ENCODE measurements around the gene CRIM1. TPM values are rescaled to one million over a fixed set of nuclear protein-coding genes. Genes with fewer than 3 reads are reported as not detected.

CRIM1 gene
- total and polyA plus RNA-seq, 12 donors: 7.6 to 66.3 (median 24.3) TPM

GRCh38 chr2:36497570-36498163 is 142.1 kb downstream of the CRIM1 start:
- Histone ChIP-seq H3K4me3 (no peak overlapping the region), H3K4me1 (replicated peaks in 1 of 2) (no peaks in the 10 kb centered on the region), H3K9me3 (replicated peaks in 1 of 3) (no peaks in the 10 kb centered on the region), H3K36me3 (replicated peaks in 1 of 2) (no peaks in the 10 kb centered on the region), H3K27me3 (no peaks in the 10 kb centered on the region), H3K27ac (no peak overlapping the region)
- intact Hi-C loops (cut with DNase I): no loop called here
- WGBS, 4 donors: 81 to 95% (median 91%) methylated on average over 3 of the region's 3 CpGs
- TF ChIP-seq POLR2A (IDR thresholded peaks at IDR 0.05): no peak
- no peak for TF ChIP-seq CTCF (IDR thresholded peaks at IDR 0.05)
- no peak for DNase-seq

DNA sequence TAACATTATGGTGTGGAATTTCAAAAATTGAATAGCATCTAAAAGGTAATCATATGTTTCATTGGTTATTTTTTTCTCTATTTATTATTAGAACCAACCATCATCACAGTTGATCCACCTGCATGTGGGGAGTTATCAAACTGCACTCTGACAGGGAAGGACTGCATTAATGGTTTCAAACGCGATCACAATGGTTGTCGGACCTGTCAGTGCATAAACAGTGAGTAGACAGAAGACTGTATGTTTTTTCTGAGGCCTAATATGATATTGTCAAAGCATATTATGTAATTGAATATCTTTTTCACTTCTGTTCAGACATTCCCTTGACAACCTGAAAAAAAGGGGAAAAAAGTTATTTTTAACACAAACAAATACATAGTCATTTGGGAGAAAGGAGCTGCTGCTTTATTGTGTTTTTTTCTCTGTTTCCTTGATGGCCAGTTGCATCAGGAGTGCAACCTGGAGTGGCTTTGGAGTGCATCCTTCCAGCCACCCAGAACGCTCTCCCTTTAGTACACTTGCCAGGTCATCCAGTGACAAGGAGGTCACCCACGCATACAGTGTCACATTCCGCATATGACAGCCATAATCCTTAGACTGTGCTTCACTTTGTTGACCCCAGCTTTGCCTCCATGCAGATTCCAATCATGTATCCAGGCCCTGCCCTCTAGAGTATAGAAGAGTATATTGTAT is 143.7 kb downstream of the CRIM1 start:
- no peaks in the 10 kb centered on the region for H3K27me3 ChIP-seq
- 95 to 98% (median 97%) methylated on average over 6 of the region's 6 CpGs for WGBS, 4 donors
- H3K4me1 ChIP-seq (replicated peaks in 1 of 2): no peaks in the 10 kb centered on the region
- no peak for TF ChIP-seq POLR2A (IDR thresholded peaks at IDR 0.05)
- TF ChIP-seq CTCF (IDR thresholded peaks at IDR 0.05): no peak
- H3K4me3 ChIP-seq: no peak overlapping the region
- intact Hi-C loops (cut with DNase I): no loop called here
- H3K36me3 ChIP-seq (replicated peaks in 1 of 2): no peaks in the 10 kb centered on the region
- DNase-seq: no peak
- H3K9me3 ChIP-seq (replicated peaks in 1 of 3): no peaks in the 10 kb centered on the region
- no peak overlapping the region for H3K27ac ChIP-seq

DNA sequence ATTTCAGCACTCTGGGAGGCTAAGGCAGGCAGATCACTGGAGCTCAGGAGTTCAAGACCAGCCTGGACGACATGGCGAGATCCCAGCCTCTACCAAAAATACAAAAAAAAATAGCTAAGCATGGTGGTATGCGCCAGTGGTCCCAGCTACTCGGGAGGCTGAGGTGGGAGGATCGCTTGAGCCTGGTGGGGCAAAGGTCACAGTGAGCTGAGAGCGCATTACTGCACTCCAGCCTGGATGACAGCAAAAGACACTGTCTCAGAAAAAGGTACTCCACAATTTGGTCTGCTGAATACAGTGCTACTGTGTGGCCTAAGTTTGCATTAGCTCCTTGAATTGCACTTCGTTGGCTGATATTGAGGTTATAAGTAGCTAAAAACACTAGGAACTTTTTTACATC is 144.5 kb downstream of the CRIM1 start:
- Histone ChIP-seq H3K27ac (no peak overlapping the region), H3K27me3 (no peaks in the 10 kb centered on the region), H3K9me3 (replicated peaks in 1 of 3) (no peaks in the 10 kb centered on the region), H3K36me3 (replicated peaks in 1 of 2) (no peaks in the 10 kb centered on the region), H3K4me1 (replicated peaks in 1 of 2) (no peaks in the 10 kb centered on the region), H3K4me3 (no peak overlapping the region)
- no peak for TF ChIP-seq CTCF (IDR thresholded peaks at IDR 0.05)
- TF ChIP-seq POLR2A (IDR thresholded peaks at IDR 0.05): no peak
- no peak for DNase-seq
- 94 to 97% (median 97%) methylated on average over 7 of the region's 7 CpGs for WGBS, 4 donors
- intact Hi-C loops (cut with DNase I): no loop called here

DNA sequence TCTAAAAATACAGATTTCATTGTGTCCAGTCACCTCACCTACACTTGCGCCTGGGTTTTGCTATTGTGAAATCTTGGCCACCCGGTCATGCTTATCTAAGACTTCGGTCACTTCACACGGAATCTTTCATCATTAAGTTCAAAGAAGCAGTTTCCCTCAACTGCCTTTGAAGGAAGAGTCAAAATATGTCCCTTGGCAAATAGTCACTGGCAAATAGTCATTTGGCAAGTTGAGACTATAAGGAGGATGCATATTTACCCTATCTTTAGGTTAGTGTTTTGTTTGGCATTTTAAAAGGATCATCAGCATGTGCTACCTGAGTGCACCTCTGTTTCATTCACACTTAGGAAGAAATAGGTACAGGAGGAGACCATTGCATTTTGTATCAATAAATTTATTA is 146.5 kb downstream of the CRIM1 start:
- Histone ChIP-seq H3K36me3 (replicated peaks in 1 of 2) (no peaks in the 10 kb centered on the region), H3K27ac (no peak overlapping the region), H3K27me3 (no peaks in the 10 kb centered on the region), H3K9me3 (replicated peaks in 1 of 3) (no peaks in the 10 kb centered on the region), H3K4me1 (replicated peaks in 1 of 2) (no peaks in the 10 kb centered on the region), H3K4me3 (no peak overlapping the region)
- WGBS, 4 donors: 72 to 83% (median 80%) methylated on average over 4 of the region's 4 CpGs
- intact Hi-C loops (cut with DNase I): no loop called here
- DNase-seq: no peak
- no peak for TF ChIP-seq CTCF (IDR thresholded peaks at IDR 0.05)
- TF ChIP-seq POLR2A (IDR thresholded peaks at IDR 0.05): no peak
